ENCODE measurements around the gene NDUFC2.
A peak's percentile ranks its signal among the peaks of the same experiment; 100 is the strongest.
"Not testable (repeated sequence)": the region's sequence is repeated elsewhere in the genome, so short reads cannot be mapped to it uniquely, and the experiment has no call there.

Gene NDUFC2

DNA sequence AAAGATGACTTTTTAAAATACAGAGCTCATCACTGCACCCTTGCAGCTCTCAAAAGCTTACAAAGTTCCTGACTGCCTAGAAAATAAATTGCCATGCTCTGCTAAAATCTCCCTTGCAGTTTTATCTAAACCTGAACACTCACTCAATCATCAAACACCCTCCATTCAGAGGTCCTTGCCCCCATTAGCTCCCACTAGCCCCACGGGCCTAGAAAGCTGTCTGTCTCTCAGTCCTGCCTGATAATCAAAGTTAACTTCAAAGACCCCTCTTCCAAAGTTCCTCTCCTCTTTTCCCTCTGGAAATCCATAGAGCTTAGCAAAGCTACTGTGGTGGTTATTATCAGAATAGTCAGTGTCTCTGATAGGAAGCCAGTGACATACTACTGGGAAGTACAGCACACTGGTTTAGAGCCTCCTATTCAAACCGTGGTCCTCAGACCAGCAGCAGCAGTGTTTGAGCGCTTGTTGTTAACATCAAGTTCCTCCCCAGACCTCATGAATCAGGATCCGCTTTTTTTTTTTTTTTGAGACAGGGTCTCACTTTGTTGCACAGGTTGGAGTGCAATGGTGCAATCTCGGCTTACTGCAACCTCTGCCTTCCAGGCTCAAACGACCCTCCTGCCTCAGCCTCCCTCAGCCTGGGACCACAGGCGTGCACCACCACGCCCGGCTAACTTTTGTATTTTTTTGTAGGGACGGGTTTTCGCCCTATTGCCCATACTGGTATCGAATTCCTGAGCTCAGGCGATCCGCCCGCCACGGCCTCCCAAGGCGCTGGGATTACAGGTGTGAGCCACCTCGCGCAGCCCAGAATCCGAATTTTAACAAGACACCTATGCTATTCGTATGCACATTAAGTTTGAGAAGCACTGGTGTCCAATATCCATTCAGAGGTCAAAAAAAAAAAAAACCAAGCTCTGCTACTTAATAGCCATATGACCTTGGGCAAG, 1.2 kb downstream of the NDUFC2 start:
- no peak for DNase-seq

DNA sequence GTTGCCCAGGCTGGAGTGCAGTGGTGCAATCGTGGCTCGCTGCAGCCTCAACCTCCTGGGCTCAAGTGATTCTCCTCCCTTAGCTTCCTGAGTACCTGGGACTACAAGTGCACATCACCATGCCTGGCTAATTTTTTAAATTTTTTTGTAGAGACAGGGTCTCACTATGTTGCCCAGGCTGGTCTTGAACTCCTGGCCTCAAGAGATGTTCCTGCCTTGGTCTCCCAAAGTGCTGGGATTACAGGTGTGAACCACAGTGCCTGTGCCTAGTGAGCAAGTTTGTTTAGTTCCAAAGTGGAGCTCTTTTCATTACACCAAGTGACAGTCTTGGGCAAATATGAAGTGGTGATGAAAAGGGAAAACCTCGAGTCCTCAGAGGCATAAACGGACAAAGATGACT, 2.1 kb downstream of the NDUFC2 start:
- not testable (repeated sequence) for DNase-seq

DNA sequence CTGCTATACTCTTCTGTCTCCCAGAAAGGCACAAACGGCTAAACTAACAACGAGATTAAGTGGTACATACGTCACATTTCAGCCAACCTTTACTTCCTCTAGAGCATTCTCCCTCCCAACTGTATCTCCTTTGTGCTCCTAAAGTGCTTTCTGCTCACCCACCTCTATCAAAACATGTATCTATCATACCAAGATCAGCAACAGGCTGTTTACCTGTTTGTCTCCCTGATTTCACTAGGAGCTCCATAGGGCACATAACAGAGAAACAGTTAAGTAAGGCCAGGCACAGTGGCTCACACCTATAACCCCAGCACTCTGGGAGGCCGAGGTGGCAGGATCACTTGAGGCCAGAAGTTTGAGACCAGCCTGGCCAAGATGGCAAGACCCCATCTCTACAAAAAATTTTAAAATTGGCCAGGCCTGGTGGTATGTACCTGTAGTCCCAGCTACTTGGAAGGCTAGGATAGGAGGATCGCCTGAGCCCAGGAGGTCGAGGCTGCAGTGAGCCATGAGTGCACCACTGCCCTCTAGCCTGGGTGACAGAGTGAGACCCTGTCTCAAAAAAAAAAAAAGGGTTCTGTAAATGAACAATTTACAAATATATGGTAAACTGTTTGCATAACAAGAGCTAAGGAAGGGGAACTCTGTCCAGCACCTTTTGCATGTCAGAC, 2.8 kb downstream of the NDUFC2 start:
- DNase-seq: no peak

DNA sequence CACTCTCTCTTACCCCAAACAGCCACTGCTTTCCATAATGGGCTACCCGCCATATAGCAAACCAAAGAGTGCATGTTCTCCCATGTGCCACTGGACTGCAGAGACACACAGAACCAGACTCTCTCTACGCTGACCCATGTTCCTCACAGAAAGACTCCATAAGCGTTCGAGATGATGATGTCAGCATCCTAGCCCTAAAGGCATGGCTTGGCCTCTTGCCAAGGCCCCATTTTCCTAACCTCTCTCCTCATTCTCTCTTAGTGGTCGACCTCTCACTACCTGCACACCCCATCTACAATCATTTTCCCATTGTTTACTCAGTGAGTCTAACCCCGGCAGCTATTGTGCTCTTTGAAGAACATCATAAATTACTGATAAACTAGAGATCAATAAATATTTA, 4.9 kb downstream of the NDUFC2 start:
- no peak for DNase-seq

DNA sequence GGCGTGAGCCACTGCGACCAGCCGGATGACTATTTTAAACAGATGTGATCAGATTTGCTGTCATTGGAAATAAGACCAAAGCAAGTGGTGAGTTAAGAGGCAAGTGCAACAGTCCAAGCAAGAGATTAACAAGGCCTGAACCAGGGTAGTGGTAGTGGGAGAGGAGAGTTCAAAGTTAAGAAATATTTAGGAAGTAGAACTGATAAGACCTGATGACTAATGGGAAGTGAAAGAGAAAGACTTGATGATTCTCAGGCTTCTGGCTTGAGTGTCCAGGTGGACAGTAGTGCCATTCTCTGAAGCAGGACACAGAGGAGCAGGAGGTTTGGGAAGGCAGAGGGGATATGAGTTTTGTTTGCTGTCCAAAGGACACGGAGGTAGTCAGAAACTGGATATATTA, 7.2 kb downstream of the NDUFC2 start:
- DNase-seq: no peak

DNA sequence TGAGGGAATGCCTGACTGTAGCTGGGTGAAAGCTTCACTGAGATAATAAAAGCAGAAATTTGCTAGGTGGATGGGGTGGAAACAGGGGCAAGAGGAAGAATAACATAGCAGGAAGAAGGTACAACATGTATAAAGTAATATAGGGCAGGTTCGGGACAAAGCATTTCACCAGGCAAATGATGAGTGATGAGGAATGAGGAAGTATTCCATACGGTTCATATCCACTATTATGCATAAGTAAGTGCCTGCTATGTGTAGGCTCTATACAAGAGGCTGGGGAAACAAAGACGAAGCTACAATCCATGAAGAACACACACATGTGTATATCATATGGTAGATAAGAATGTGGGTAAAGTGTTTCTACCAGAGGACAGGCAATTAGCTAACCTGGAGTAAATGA, 7.9 kb downstream of the NDUFC2 start:
- no peak for DNase-seq

DNA sequence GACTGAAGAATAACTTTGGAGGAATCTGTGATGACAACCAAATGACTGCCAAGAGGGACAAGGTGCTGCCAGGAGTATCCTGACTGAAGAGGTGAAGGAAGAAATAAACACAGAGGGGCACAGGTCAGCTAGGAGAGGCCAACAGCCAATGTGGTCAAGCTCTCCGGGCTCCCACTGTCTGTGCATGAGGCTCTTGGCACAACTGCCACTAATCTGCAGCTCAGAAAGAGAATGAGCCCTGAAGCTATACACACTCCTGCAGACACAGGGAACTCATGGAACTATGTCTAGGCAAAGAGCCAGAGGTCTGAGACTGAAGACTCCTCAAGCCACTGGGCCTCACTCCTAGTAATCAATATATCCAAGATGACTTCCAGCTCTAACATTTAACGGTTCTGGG, 9.0 kb downstream of the NDUFC2 start:
- no peak for DNase-seq

DNA sequence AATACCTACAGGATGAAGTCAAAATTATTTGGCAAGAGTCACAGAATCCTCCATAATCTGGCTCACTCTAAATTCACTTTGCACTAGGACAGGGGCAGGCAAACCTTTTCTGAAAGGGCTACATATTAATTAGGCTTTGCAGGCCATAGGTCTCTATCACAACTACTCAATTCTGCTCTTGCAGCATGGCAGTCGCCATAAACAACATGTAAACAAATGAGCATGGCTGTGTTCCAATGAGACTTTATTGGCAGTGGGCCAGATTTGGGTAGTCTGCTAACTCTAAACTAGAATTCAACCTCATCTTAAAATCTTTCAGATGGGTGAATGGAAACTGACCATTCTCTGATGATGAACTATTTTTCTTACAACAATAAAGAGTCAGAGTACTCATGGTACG, 10.2 kb downstream of the NDUFC2 start:
- DNase-seq: no peak

DNA sequence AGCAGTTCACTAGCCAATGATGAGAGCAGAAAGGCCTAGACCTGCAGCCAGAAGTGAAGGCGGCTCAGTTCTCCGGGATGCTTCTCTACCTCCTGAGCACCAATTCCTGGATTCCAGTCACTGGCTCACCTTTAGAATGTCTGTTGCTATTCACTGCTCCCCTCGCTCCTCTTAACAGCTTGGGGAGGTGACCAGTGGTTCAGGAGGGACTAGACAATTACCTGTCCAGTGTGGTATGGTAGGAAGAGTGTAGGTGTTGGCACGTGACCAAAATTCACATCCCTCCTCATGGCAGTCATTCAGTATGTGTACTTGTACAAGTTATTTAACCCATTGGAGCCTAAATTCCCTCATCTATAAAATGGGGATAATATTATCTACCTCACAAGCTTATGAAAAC, 12.0 kb downstream of the NDUFC2 start:
- no peak for DNase-seq

DNA sequence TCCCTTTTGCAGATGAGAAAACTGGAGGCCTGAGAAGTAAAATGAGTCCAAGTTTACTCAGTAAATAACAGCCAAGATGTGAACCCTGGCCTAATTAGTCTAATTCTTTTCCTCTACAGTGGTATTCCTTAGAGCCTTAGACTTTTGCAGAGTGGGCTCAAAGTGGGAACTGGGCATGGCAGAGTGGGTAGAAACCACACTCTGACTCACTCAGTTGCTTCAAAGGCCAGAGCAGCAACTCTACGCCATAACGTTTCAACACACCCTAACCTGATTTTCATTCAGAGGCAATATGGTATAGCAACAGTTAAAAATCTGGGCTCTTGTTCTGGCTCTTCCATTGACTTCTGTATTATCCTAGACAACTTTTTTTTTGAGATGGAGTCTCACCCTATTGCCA, 13.2 kb downstream of the NDUFC2 start:
- no peak for DNase-seq

DNA sequence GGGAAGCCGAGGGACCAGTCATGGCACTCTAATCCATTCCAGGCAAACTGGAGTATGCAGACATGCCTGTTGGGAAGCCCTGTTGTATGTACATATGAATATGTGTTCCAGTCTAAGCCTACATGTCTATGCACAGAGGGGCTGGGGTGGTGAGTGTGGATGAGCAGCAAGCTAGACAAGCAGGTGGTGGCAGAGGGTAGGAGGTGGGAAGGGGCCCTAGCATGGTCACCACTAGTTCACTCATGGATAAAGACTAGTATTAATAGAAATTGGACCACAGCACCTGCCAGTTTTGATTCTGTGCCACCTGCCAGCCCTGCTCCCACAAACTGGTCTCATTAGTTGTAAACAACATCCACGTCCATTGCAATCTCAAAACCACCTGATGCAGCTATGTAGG, 14.5 kb downstream of the NDUFC2 start:
- DNase-seq: no peak

DNA sequence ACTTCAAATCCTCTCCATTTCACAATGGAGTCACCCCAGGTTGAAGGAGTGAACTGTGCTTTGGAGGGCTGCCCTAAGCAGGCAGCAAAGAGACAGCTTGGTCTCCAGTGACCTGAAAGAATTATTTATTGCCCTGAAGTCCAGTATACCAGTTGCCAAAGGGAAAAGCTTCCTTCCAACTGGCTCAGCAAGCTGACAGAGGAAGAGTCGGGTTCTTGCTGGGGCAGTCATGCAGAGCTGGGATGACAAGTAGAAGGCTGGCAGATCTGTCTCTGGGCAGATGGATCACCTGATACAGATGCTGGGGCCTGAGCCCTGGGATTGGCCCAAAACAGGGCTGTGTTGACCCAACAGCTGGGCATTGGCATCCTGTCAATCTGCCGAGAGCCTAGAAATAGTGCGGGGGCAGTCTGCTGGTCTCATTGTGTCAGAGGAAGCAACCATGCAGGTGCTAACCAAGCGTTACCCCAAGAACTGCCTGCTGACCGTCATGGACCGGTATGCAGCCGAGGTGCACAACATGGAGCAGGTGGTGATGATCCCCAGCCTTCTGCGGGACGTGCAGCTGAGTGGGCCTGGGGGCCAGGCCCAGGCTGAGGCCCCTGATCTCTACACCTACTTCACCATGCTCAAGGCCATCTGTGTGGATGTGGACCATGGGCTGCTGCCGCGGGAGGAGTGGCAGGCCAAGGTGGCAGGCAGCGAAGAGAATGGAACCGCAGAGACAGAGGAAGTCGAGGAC, 16.1 kb downstream of the NDUFC2 start, which contains the start of gene THRSP:
Gene THRSP (plus strand): TSS at position 422 of the 742 bp plus-strand sequence. CDS start 21 bp downstream, at position 443.
- DNase-seq: no peak

DNA sequence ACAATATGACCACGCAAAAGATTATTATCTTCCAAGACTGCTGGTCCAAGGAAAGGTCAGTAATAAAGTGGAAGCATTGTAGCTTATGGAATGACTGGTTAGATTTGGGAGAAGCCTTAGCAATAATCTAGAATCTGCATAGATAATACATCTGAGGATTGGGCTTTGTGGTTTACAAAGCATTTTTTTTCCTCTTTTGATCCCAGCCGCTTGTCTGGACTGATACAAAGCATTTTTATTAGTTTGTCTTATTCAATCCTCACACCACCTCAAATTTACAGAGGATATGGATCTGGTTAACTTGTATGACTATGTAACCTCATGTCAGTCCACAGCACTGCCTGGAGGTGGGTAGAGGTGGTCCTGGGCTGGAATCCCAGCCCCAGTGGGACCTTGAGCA, 17.0 kb downstream of the NDUFC2 start:
- DNase-seq: no peak

DNA sequence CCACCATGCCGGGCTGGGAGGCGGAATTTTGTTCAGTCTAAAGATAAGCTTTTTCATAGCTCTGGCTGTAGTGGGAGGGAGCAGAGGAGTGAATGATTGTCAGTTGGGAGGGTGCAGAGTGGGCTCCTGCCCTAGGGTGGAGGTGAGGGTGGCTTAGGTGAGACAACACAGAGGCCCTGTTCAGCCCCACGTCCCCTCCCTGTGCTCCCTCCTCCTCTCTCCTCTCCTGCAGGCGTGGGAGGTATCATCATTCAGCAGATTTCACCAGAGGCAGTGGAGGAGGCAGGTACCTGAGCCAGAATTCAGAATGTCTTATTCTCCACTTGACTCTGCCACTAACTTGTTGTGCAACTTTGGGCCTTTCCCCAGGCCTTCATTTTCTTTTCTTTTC, 17.7 kb downstream of the NDUFC2 start:
- no peak for DNase-seq

DNA sequence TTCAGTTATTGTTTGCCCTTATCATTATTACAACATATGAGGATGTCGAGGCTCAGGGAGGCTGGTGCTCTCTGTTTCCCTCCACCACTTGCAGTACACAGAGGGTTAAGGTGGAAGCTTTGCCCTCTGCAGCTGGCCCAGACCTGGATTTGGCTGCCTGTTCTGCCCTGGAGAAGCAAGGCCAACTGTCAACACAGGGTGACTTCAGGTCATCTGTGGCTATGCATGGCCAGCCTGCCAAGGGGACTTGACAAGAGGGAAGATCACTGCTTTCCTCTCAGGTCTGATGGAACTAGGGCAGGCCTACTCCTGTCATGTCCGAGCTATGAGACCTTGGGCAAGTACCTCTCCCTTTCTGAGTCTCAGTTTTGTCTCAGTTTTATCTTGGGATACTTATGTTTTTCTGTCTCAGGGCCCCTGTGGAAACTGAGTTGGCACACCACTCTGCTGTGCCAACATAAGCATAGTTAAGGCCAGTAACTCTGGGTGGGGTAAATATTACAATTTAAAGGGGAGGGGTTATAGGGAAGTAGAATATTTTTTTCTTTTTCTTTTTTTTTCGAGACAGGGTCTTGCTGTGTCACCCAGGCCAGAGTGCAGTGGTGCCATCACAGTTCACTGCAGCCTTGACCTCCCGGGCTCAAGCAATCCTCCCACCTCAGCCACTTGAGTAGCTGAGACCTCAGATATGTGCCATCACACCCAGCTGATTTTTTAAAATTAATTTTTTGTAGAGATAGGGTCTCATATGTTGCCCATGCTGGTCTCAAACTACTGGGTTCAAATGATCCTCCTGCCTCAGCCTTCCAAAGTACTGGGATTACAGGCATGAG, 18.4 kb downstream of the NDUFC2 start:
- no peak for DNase-seq

DNA sequence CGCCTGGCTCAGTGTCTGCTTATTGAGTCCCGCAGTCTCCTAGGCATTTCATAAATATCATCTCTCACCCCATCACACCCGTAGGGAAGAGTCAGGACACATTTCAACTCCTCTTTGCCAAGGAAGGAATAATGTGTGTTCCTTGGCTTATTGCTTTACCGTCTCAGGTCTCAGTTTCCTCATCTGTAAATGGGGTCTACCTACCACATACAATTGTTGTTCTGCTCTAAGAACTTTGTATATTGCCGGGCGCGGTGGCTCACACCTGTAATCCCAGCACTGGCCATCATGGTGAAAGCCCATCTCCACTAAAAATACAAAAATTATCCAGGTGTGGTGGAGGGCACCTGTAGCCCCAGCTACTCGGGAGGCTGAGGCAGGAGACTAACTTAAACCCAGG, 19.1 kb downstream of the NDUFC2 start:
- no peak for DNase-seq

DNA sequence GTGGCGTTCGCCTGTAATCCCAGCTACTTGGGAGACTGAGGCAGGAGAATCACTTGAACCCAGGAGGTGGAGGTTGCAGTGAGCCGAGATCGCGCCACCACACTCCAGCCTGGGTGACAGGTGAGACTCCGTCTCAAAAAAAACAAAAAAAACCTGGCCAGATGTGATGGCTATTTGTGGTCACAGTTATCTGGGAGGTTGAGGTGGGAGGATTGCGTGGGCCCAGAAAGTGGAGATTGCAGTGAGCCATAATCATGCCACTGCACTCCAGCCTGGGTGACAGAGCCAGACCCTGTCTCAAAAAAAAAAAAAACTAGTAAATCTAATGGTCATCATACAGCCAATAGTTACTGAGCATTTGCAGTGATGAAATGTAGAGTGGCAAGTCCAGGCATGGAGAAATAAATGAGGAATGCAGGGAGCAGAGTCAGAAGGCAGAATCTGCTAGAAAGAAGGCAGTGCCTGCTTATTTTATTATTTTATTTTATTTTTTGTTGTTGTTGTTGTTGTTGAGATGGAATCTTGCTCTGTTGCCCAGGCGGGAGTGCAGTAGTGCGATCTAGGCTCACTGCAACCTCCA, 19.8 kb downstream of the NDUFC2 start:
- DNase-seq: not testable (repeated sequence)

DNA sequence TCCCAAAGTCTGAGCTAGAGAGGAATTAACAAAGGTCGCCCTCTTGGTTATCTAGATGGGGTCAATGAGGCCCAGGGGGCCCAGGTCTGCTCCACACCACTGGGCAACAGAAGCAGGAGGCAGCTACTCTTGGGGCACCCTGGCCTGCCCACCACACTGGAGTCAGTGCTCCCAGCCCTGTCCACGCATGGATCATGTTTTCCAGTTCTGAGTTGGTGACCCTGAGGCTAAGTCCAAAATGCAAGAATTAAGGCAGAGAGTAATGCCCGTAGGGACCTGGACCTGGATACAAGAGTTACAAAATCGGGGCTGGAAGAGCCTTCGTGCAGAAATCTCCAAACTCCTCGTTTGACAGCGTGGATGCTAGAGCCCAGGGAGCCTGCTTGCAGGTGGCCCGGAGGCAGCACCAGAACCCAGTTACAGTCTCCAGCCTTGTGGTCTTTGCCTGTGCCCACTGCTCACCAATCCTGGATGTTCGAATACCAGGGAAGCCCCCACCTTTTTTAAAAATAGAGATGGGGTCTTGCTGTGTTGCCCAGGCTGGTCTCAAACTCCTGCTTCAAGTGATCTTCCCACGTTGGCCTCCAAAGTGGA, 22.1 kb downstream of the NDUFC2 start:
- DNase-seq: no peak

DNA sequence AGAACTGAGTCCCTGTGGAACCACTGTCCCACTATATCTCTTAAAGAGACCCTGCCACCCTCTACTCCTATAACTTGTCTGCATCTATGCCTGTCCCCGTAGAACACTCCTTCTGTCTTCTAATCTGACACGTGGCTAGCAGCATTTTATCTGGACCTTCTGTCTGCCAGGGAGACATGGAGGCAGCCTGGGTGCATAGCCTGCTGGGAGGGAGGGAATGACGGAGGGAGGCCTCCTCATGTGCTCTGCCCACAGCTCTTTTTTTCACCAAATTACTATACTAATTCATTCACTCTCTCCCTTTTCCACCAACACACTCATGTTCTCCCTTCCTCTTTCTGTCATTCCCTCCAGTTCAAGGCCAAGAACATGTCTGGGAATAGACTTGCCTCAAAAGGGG, 23.6 kb downstream of the NDUFC2 start:
- no peak for DNase-seq

DNA sequence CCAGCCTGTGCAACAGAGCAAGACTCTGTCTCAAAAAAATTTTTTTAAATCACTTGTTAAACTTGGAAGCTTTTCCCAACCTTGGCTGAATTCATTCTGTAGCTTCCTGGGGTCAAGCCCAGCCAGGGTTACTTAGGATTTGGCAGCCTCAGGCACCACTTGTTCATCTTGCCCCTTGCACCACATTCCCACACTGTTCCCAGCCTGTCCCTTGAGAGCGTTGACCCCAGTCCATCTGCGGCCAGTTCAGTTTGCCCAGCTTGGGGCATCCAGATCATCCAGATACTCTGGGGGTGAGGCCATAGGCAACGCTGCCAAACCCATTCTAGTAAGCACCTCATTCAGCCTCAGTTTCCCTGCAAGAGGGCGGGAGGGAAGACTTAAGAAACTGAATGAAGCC, 24.7 kb downstream of the NDUFC2 start:
- no peak for DNase-seq

DNA sequence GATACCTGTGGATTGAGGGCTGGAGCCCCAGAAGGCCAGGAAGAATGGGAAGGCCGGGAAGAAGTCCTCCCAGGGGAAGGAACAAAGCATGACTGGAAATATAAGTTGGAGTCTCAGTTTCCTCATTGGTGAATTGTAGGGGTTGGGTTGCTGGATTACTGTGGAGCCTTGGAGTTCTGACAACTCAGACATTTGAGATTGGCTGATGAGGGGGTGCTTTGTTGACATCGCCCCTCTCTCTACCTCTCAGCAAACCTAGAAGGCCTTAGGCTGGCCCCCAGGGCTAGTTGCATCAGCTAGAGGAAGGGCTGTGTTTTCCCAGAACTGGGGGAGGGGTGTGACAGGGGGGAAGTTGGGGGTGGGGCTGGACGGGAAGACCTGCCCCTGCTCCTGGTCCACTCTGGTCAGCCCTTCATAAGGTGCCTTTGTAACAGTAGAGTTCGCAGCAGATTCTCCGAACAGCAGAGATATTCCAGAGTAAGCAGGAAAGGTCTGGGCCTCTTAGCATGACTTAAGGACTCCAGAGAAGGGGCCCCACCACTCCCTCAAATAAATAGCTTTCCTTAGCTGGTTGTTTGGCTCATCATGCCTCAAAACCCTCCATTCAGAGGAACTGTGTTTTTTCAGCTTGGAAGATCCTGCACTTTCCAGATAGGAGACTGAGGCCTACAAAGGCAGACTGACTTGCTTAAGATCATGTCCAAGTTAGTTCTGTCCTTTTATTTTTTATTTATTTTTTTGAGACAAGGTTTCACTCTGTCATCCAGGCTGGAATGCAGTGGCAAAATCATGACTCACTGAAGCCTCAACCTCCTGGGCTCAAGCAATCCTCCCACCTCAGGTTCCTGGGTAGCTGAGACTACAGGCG, 28.5 kb downstream of the NDUFC2 start:
- DNase-seq: peak; percentile 81
